AG04449 (cell line): ENCODE results near the gene FOCAD.

ENCODE experiments used
- CTCF ChIA-PET: fragments of 350-600 bp; formaldehyde crosslinking; extraction: SDS; loops from one replicate; lab custom pipeline; 2021; ENCODE audit warnings: antibody characterized with exemption; lab: Yijun Ruan, JAX
- POLR2A ChIA-PET: fragments of 400-600, 350-600 bp; formaldehyde crosslinking; extraction: SDS; loops from one replicate; lab custom pipeline; 2020; ENCODE audit warnings: antibody characterized with exemption, inconsistent platforms; lab: Yijun Ruan, JAX
- DNase-seq: peaks from one replicate; pipeline ENCODE4 v3.0.0-alpha.2; 2010; ENCODE audit warnings: low read depth, low spot score
- H3K4me3 ChIP-seq: 2 replicates; pipeline ENCODE4 v1.5.1; 2011; ENCODE audit warnings: low read depth, mild to moderate bottlenecking, control low read depth, low read length
- CTCF ChIP-seq: IDR thresholded peaks from one replicate; pipeline ENCODE4 v1.5.1; 2011; ENCODE audit warnings: mild to moderate bottlenecking, moderate library complexity, low read length, control low read depth, inconsistent platforms; ENCODE audit not compliant: insufficient read depth; ENCODE audit errors: missing control alignments

Gene FOCAD

GRCh38 chr9:20837166-20837565, 153.1 kb downstream of the FOCAD start:
- no peak for DNase-seq
- ChIA-PET POLR2A (no interaction called here), CTCF (no interaction called here)
- no peak overlapping the region for H3K4me3 ChIP-seq
- TF ChIP-seq CTCF = no peak

GRCh38 chr9:20838218-20838617, 154.2 kb downstream of the FOCAD start:
- CTCF ChIA-PET = no interaction called here
- POLR2A ChIA-PET = interaction anchor here (0.6 kb wide), 1 partner anchor 16 kb away, joined by 3 read pairs; no protein-coding TSS in a partner anchor
- no peak overlapping the region for H3K4me3 ChIP-seq
- TF ChIP-seq CTCF = no peak
- peak; percentile 12 for DNase-seq

DNA sequence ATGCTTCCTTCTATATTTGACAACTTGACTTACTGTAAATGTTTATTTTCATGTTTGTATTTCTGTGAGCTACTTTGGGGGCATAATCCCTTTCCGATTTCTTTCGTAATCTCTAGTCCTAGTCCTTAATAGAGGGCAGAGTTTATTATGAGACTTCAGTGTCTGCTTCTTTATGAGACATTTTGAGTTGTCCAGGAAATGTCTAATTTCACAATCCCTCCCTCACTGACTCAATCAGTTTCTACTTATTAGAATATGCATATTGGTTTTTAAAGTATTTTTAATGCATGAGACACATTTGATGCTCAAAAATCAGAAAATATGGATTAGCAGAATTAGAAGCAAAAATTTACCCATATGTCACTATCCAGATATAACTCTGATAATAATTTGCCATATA, 160.9 kb downstream of the FOCAD start:
- H3K4me3 ChIP-seq = no peak overlapping the region
- CTCF ChIA-PET = interaction anchor here (1.4 kb wide), 1 partner anchor 266 kb away, joined by 3 read pairs; no protein-coding TSS in a partner anchor
- TF ChIP-seq CTCF = no peak
- POLR2A ChIA-PET = interaction anchor here (0.6 kb wide), 1 partner anchor 407 kb away, joined by 3 read pairs; no protein-coding TSS in a partner anchor
- DNase-seq = no peak

GRCh38 chr9:20848490-20848889, 164.4 kb downstream of the FOCAD start:
- CTCF ChIA-PET = no interaction called here
- no peak for TF ChIP-seq CTCF
- DNase-seq = no peak
- POLR2A ChIA-PET = no interaction called here
- no peak overlapping the region for H3K4me3 ChIP-seq

DNA sequence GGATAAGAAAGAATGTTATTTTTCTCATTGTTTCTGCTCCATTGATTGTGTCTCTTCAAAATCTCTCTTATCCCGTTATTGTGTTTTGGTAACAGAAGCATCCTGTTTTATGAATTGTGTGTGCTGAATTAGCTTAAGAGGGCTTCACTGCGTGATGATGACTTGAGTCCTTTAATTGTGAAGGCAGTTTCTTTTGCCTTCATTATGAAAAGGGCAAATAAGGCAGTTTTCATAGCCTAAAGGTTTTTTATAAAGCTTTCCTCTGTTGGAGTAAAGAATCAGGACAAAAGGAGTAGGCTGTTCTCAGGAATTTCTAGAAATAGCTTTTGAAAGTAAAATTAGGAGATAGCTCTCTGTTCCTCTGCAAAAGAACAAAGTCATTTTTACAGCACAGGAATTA, 169.8 kb downstream of the FOCAD start:
- no peak for DNase-seq
- ChIA-PET CTCF (interaction anchor here (0.7 to 0.9 kb wide), 2 partner anchors 88 to 497 kb away, joined by 3 to 4 read pairs; no protein-coding TSS in a partner anchor), POLR2A (interaction anchor here (0.7 kb wide), 1 partner anchor 16 kb away, joined by 3 read pairs; no protein-coding TSS in a partner anchor)
- TF ChIP-seq CTCF = no peak
- H3K4me3 ChIP-seq = no peak overlapping the region

- ChIA-PET CTCF (interaction anchor here (0.7 to 0.9 kb wide), 2 partner anchors 87 to 497 kb away, joined by 3 to 4 read pairs; no protein-coding TSS in a partner anchor), POLR2A (no interaction called here)
- no peak overlapping the region for H3K4me3 ChIP-seq
- DNase-seq = peak; percentile 77
- TF ChIP-seq CTCF = no peak
Measured at GRCh38 chr9:20854444-20854843, 170.4 kb downstream of the FOCAD start.
